ENCODE measurements around the gene NMNAT3.

Gene NMNAT3

DNA sequence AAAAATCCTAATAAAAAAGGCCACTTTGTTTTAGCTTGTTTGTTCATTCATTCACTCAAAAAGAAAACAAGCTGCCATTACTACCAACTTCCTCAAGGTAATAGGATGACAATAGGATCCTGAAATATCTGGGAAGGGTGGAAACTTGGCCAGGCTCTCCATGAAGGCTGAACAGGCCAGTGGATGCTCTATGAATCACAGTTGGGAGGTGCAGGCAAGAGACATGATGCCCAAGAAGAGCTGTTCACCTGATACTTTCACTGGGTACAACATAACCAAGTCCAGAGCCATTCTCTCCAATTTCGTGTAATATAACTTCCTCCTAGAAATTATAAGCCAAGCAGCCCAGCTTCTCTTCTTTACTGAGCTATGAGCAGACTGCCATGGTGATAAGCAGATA lies 37.3 kb downstream of the NMNAT3 start:
- Histone ChIP-seq H3K4me3 (ENCODE audit: low read depth, low read length) (no peak overlapping the region), H2AFZ (no peak overlapping the region), H3K27me3 (ENCODE audit: control insufficient read depth, insufficient read depth, low read length) (no peaks in the 10 kb centered on the region), H3K4me2 (ENCODE audit: low read length) (no peak overlapping the region), H3K4me1 (no peaks in the 10 kb centered on the region), H3K27ac (no peak overlapping the region), H3K9me3 (ENCODE audit: control insufficient read depth, low read length) (no peaks in the 10 kb centered on the region), H3K79me2 (no peaks in the 10 kb centered on the region), H3K9ac (no peak overlapping the region), H3K36me3 (ENCODE audit: control insufficient read depth, insufficient read depth, low read length) (no peaks in the 10 kb centered on the region)
- TF ChIP-seq, protein P1, sequence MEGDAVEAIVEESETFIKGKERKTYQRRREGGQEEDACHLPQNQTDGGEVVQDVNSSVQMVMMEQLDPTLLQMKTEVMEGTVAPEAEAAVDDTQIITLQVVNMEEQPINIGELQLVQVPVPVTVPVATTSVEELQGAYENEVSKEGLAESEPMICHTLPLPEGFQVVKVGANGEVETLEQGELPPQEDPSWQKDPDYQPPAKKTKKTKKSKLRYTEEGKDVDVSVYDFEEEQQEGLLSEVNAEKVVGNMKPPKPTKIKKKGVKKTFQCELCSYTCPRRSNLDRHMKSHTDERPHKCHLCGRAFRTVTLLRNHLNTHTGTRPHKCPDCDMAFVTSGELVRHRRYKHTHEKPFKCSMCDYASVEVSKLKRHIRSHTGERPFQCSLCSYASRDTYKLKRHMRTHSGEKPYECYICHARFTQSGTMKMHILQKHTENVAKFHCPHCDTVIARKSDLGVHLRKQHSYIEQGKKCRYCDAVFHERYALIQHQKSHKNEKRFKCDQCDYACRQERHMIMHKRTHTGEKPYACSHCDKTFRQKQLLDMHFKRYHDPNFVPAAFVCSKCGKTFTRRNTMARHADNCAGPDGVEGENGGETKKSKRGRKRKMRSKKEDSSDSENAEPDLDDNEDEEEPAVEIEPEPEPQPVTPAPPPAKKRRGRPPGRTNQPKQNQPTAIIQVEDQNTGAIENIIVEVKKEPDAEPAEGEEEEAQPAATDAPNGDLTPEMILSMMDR (IDR thresholded peaks at IDR 0.05) = no peak

DNA sequence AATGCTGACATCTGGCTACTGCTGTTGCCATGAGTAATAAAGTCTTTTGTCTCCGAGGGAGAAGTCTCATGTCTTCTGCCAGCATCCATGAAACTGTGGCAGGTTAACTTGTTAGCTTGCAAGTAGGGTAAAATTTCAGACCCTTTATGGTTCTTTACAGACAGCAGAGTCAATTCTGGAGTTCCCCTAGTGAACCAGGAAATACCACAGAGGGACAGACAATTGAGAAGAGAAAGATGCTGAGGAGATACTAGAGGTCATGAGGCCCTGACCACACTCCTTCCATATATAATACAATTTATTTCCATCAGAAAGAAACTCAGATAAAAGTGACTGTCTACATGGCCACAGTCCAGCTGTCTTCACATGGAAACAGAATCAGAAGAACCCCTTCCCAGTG lies 38.1 kb downstream of the NMNAT3 start:
- Histone ChIP-seq H3K4me3 (ENCODE audit: low read depth, low read length) (no peak overlapping the region), H3K4me1 (no peaks in the 10 kb centered on the region), H2AFZ (no peak overlapping the region), H3K4me2 (ENCODE audit: low read length) (no peak overlapping the region), H3K36me3 (ENCODE audit: control insufficient read depth, insufficient read depth, low read length) (no peaks in the 10 kb centered on the region), H3K9me3 (ENCODE audit: control insufficient read depth, low read length) (no peaks in the 10 kb centered on the region), H3K27ac (no peak overlapping the region), H3K79me2 (no peaks in the 10 kb centered on the region), H3K27me3 (ENCODE audit: control insufficient read depth, insufficient read depth, low read length) (no peaks in the 10 kb centered on the region), H3K9ac (no peak overlapping the region)
- TF ChIP-seq, protein P1 (IDR thresholded peaks at IDR 0.05) = no peak

- Histone ChIP-seq H3K79me2 (no peaks in the 10 kb centered on the region), H2AFZ (no peak overlapping the region), H3K9me3 (ENCODE audit: control insufficient read depth, low read length) (no peaks in the 10 kb centered on the region), H3K4me2 (ENCODE audit: low read length) (no peak overlapping the region), H3K9ac (no peak overlapping the region), H3K27ac (no peak overlapping the region), H3K4me3 (ENCODE audit: low read depth, low read length) (no peak overlapping the region), H3K36me3 (ENCODE audit: control insufficient read depth, insufficient read depth, low read length) (no peaks in the 10 kb centered on the region), H3K4me1 (no peaks in the 10 kb centered on the region), H3K27me3 (ENCODE audit: control insufficient read depth, insufficient read depth, low read length) (no peaks in the 10 kb centered on the region)
- TF ChIP-seq, protein P1 (IDR thresholded peaks at IDR 0.05) = no peak
These were observed 39.3 kb downstream of the NMNAT3 start for GRCh38 chr3:139638518-139638917.

GRCh38 chr3:139636511-139636910 lies 41.3 kb downstream of the NMNAT3 start:
- no peak overlapping the region for H2AFZ ChIP-seq
- H3K9ac ChIP-seq = no peak overlapping the region
- no peak overlapping the region for H3K27ac ChIP-seq
- TF ChIP-seq, protein P1 (IDR thresholded peaks at IDR 0.05) = no peak
- H3K4me2 ChIP-seq (ENCODE audit: low read length) = no peak overlapping the region
- no peaks in the 10 kb centered on the region for H3K4me1 ChIP-seq
- no peaks in the 10 kb centered on the region for H3K9me3 ChIP-seq (ENCODE audit: control insufficient read depth, low read length)
- H3K79me2 ChIP-seq = no peaks in the 10 kb centered on the region
- H3K36me3 ChIP-seq (ENCODE audit: control insufficient read depth, insufficient read depth, low read length) = no peaks in the 10 kb centered on the region
- H3K27me3 ChIP-seq (ENCODE audit: control insufficient read depth, insufficient read depth, low read length) = no peaks in the 10 kb centered on the region
- H3K4me3 ChIP-seq (ENCODE audit: low read depth, low read length) = no peak overlapping the region

- Histone ChIP-seq H3K9me3 (ENCODE audit: control insufficient read depth, low read length) (no peaks in the 10 kb centered on the region), H3K79me2 (no peaks in the 10 kb centered on the region), H3K4me3 (ENCODE audit: low read depth, low read length) (no peak overlapping the region), H2AFZ (no peak overlapping the region), H3K27me3 (ENCODE audit: control insufficient read depth, insufficient read depth, low read length) (no peaks in the 10 kb centered on the region), H3K9ac (no peak overlapping the region), H3K4me2 (ENCODE audit: low read length) (no peak overlapping the region), H3K27ac (no peak overlapping the region), H3K4me1 (no peaks in the 10 kb centered on the region), H3K36me3 (ENCODE audit: control insufficient read depth, insufficient read depth, low read length) (no peaks in the 10 kb centered on the region)
- TF ChIP-seq, protein P1 (IDR thresholded peaks at IDR 0.05) = no peak
These were observed 43.6 kb downstream of the NMNAT3 start for GRCh38 chr3:139634111-139634635.
